K562 (cell line): ENCODE results near the gene PRM3. TPM values are rescaled to one million over a fixed set of nuclear protein-coding genes. Genes with fewer than 3 reads are reported as not detected.

Source experiments
- ATAC-seq: fragments of 200-7000 bp; cut with Tn5 transposase; 3 replicates; pipeline ENCODE4 v1.9.1; 2020; ENCODE audit warnings: moderate library complexity
- BruUV-seq: library from RNA; stranded (reverse); fragments of 400-500 nt; replicated peaks from 2 replicates; lab custom pipeline; 2021; lab: Mats Ljungman, UMichigan
- CTCF ChIA-PET: fragments of 300-600 bp; formaldehyde crosslinking; extraction: SDS; loops from one replicate; lab custom pipeline; 2021; ENCODE audit warnings: low intra/inter-chr PET ratio; lab: Yijun Ruan, JAX
- POLR2A ChIA-PET: fragments of 300-600, 350-650 bp; sonication (Branson Sonifier 250); formaldehyde crosslinking; extraction: SDS; loops from one replicate; lab custom pipeline; 2021; ENCODE audit warnings: antibody characterized with exemption, inconsistent platforms; lab: Yijun Ruan, JAX
- DNase-seq, 4 experiments: peaks; one replicate each; pipeline versions ENCODE4 v3.0.0 to v3.0.0-alpha.2; 2011 to 2018; ENCODE audit warnings: low spot score in 3 of 4, mixed read lengths in 3 of 4; ENCODE audit errors: extremely low read depth in 1 of 4
- FAIRE-seq: peaks from 2 replicates; lab custom pipeline; 2011; peaks lifted over from hg19 to GRCh38; lab: Jason Lieb, UNC
- H2AFZ ChIP-seq: 2 replicates; pipeline ENCODE4 v1.6.0; 2011; ENCODE audit warnings: low read depth, low read length, control low read depth, inconsistent platforms
- H3K27ac ChIP-seq: fragments of 200-600 bp; 3 replicates; pipeline ENCODE4 v1.8.0; 2011; ENCODE audit warnings: low read depth, mild to moderate bottlenecking, control low read depth, inconsistent platforms, low read length, moderate library complexity, mixed read lengths; ENCODE audit errors: extremely low read depth
- H3K27me3 ChIP-seq, 2 experiments: fragments of 300-600 bp in 1 of 2; 2 replicates in 1 of 2; 3 replicates in 1 of 2; pipeline versions ENCODE4 v1.6.0 to v1.8.0; 2011; ENCODE audit warnings: inconsistent platforms in 2 of 2, low read length in 2 of 2, mild to moderate bottlenecking in 1 of 2, mixed read lengths in 1 of 2, moderate library complexity in 1 of 2; ENCODE audit not compliant: control insufficient read depth in 2 of 2, insufficient read depth in 2 of 2
- H3K36me3 ChIP-seq: fragments of 300-600 bp; 3 replicates; pipeline ENCODE4 v1.8.0; 2011; ENCODE audit warnings: mild to moderate bottlenecking, low read length, inconsistent platforms; ENCODE audit not compliant: control insufficient read depth, insufficient read depth
- H3K4me1 ChIP-seq, 2 experiments: fragments of 200-600 bp in 1 of 2; replicated peaks in 1 of 2; 2 replicates in 1 of 2; 3 replicates in 1 of 2; pipeline versions ENCODE4 v1.5.1 to v1.8.0; 2011; ENCODE audit warnings: inconsistent platforms in 2 of 2, low read length in 2 of 2, mild to moderate bottlenecking in 1 of 2, mixed read lengths in 1 of 2, moderate library complexity in 1 of 2; ENCODE audit not compliant: control insufficient read depth in 2 of 2, insufficient read depth in 2 of 2
- H3K4me2 ChIP-seq: 2 replicates; pipeline ENCODE4 v1.6.1; 2011; ENCODE audit warnings: low read length, control low read depth, inconsistent platforms, mixed read lengths; ENCODE audit not compliant: insufficient read depth
- H3K4me3 ChIP-seq: fragments of 200-600 bp; sonication (generic), shearing (Covaris generic); 2 replicates; pipeline ENCODE4 v1.5.1; 2016; ENCODE audit warnings: control low read depth, inconsistent platforms
- H3K79me2 ChIP-seq: fragments of 200-600 bp; 3 replicates; pipeline ENCODE4 v1.8.0; 2011; ENCODE audit warnings: low read length, inconsistent platforms; ENCODE audit not compliant: control insufficient read depth, insufficient read depth
- H3K9ac ChIP-seq, 2 experiments: 2 replicates each; pipeline versions ENCODE4 v1.6.0 to v1.6.1; 2011; ENCODE audit warnings: low read depth in 2 of 2, low read length in 2 of 2, control low read depth in 1 of 2, inconsistent platforms in 1 of 2, mild to moderate bottlenecking in 1 of 2, mixed read lengths in 1 of 2; ENCODE audit not compliant: insufficient read depth in 1 of 2
- H3K9me1 ChIP-seq: one replicate; pipeline ENCODE4 v1.6.0; 2011; ENCODE audit warnings: inconsistent platforms, mild to moderate bottlenecking, low read length, moderate library complexity; ENCODE audit not compliant: control insufficient read depth, insufficient read depth
- H3K9me3 ChIP-seq: replicated peaks from 2 replicates; pipeline ENCODE4 v1.5.1; 2011; ENCODE audit warnings: low read depth, low read length, inconsistent platforms; ENCODE audit not compliant: control insufficient read depth, insufficient read depth
- H4K20me1 ChIP-seq: replicated peaks from 2 replicates; pipeline ENCODE4 v1.6.1; 2011; ENCODE audit warnings: low read length, inconsistent platforms, mixed read lengths; ENCODE audit not compliant: control insufficient read depth, insufficient read depth
- CREB3 ChIP-seq: fragments of 450-650 bp; conservative IDR thresholded peaks from 2 replicates; pipeline ENCODE4 v1.6.1; 2016; ENCODE audit warnings: missing genetic modification characterization, low read depth, mild to moderate bottlenecking, missing compliant biosample characterization, moderate library complexity
- GTF2E2 ChIP-seq: fragments of 200-800 bp; sonication (Bioruptor generic); IDR thresholded peaks from 2 replicates; pipeline ENCODE4 v1.6.1; 2016; ENCODE audit warnings: missing genetic modification characterization, missing compliant biosample characterization
- HDAC1 ChIP-seq, 2 experiments: fragments of 450-650 bp; IDR thresholded peaks; 2 replicates each; pipeline ENCODE4 v1.6.1; 2016 to 2017; ENCODE audit warnings: inconsistent platforms in 1 of 2, mild to moderate bottlenecking in 1 of 2, moderate library complexity in 1 of 2
- HSF4 ChIP-seq: fragments of 250-450 bp; sonication (Bioruptor Pico); IDR thresholded peaks from 2 replicates; pipeline ENCODE4 v2.1.2; 2022; ENCODE audit warnings: mild to moderate bottlenecking, moderate library complexity, borderline replicate concordance
- PHF21A ChIP-seq: fragments of 450-650 bp; IDR thresholded peaks from 2 replicates; pipeline ENCODE4 v1.6.1; 2017; ENCODE audit warnings: low read depth, borderline replicate concordance
- TAF1 ChIP-seq: IDR thresholded peaks from 2 replicates; pipeline ENCODE4 v1.6.1; 2011; ENCODE audit warnings: mild to moderate bottlenecking, low read length, moderate library complexity; ENCODE audit not compliant: insufficient read depth, control insufficient read depth, severe bottlenecking; ENCODE audit errors: extremely low read depth
- TRIM28 ChIP-seq: fragments of 450-650 bp; IDR thresholded peaks from 2 replicates; pipeline ENCODE4 v1.6.1; 2017
- TSHZ1 ChIP-seq: fragments of 250-450 bp; sonication (Bioruptor Pico); IDR thresholded peaks from 2 replicates; pipeline ENCODE4 v1.4.0; 2020; ENCODE audit warnings: mild to moderate bottlenecking, moderate library complexity
- WGBS: fragments of 100-300 bp; shearing (Covaris generic); methylation state at CpG from one replicate; pipeline ENCODE4 v1.1.6; 2016; ENCODE audit warnings: low coverage, mixed read lengths; ENCODE audit not compliant: insufficient coverage; ENCODE audit errors: missing lambda C conversion rate; 5-methylcytosine and 5-hydroxymethylcytosine counted together
- in situ Hi-C: fragments of 300-500 bp; cut with MboI; formaldehyde crosslinking; loops from 4 replicates; pipeline ENCODE4 v1.15.0; 2018; ENCODE audit warnings: inconsistent platforms, mixed read lengths
- intact Hi-C: fragments of 100-400 bp; cut with micrococcal nuclease; formaldehyde crosslinking; loops from 2 replicates; pipeline ENCODE4 v1.14.2; 2022
- polyA plus RNA-seq, 8 experiments: library from polyadenylated mRNA; depleted of rRNA in 4 of 8; stranded (reverse) in 5 of 8; unstranded in 3 of 8; fragments of >200 nt; fragmentation: Nextera tagmentation in 2 of 8; fragmentation: Illumina TruSeq in 1 of 8; extraction: Ambion mirVana in 2 of 8; extraction: Trizol in 1 of 8; gene quantifications; 2 replicates each; pipeline versions ENCODE4 v1.2.1 to v1.2.3, GENCODE V29; 2011 to 2014; ENCODE audit warnings: inconsistent platforms in 1 of 8, missing spikeins in 1 of 8
- total RNA-seq, 7 experiments: library from RNA; depleted of rRNA in 6 of 7; stranded (reverse); fragments of >200 nt in 6 of 7; fragmentation: Illumina TruSeq in 2 of 7; extraction: Trizol in 2 of 7; gene quantifications; 2 replicates each; pipeline versions ENCODE4 v1.2.1 to v1.2.3, GENCODE V29; 2011 to 2021; ENCODE audit warnings: low replicate concordance in 1 of 7

Gene PRM3
- total and polyA plus RNA-seq, 9 of the 15 experiments (the other 6 are each of a cell fraction or from before 2014, with no cell fraction given): not detected

GRCh38 chr16:11272484-11272883 is 945 bp downstream of the PRM3 start (continued):
- TF ChIP-seq HDAC1 (IDR thresholded peaks at IDR 0.05) (no peak), TRIM28 (no peak)

- FAIRE-seq: no peak
- H3K4me1 ChIP-seq: peaks cover 0 to 16% of the 10 kb centered on the region in 2 experiments; a peak in 1 of 5 replicates
- POLR2A ChIA-PET: interaction anchor here (0.7 to 1.2 kb wide), 2 partner anchors 11 to 454 kb away, joined by 3 to 5 read pairs; no protein-coding TSS in a partner anchor
- in situ Hi-C loops (no loop called here), intact Hi-C loops (no loop called here)
- no peak for ATAC-seq
- BruUV-seq: no TSS peak
- H2AFZ ChIP-seq: no peak overlapping the region
- no peak overlapping the region for H3K9ac ChIP-seq
- no peak overlapping the region for H3K4me2 ChIP-seq
- 57% methylated on average over 10 of the region's 10 CpGs for WGBS
- TF ChIP-seq PHF21A (no peak), TSHZ1 (CRISPR knock-in tag) (no peak), HSF4 (CRISPR knock-in tag) (no peak), CREB3 (tag) (no peak), GTF2E2 (tag) (no peak), TAF1 (no peak)
- no peaks in the 10 kb centered on the region for H3K79me2 ChIP-seq
- no peak overlapping the region for H3K4me3 ChIP-seq
- CTCF ChIA-PET: no interaction called here
- peaks cover 13 to 31% of the 10 kb centered on the region in 2 experiments; a peak in 4 of 5 replicates for H3K27me3 ChIP-seq
- H3K9me1 ChIP-seq: no peaks in the 10 kb centered on the region
- H3K9me3 ChIP-seq: no peaks in the 10 kb centered on the region; the same call in 1 of the 2 replicates
- no peaks in the 10 kb centered on the region for H3K36me3 ChIP-seq
- no peak overlapping the region for H3K27ac ChIP-seq
- H4K20me1 ChIP-seq: 0 out of 2 replicates have a peak, but pooled peaks cover 2% of the 10 kb centered on the region
- DNase-seq: no peak
These were observed 1.8 kb downstream of the PRM3 start for GRCh38 chr16:11271610-11272009.
